Psoas muscle (tissue), 8 donors: Measurements from ENCODE around the gene QRFP. TPM values are rescaled to one million over a fixed set of nuclear protein-coding genes. Genes with fewer than 3 reads are reported as not detected.

Experiments
- ATAC-seq, 4 donors: fragments of 200-7000 bp; cut with Tn5 transposase; one replicate each; pipeline ENCODE4 v1.9.1; 2020; ENCODE audit warnings: moderate library complexity in 3 of 4, mild to moderate bottlenecking in 2 of 4
- DNase-seq, 2 donors: peaks; one replicate each; pipeline ENCODE4 v3.0.0-alpha.2; 2020
- H3K27ac ChIP-seq: fragments of 200-600 bp; one replicate; pipeline ENCODE4 v1.8.0; 2022
- H3K27me3 ChIP-seq, 3 donors: fragments of 200-600 bp in 1 of 3; one replicate each; pipeline versions ENCODE4 v1.6.1 to v1.8.0; 2013 to 2022; ENCODE audit warnings: low read length in 2 of 3, mild to moderate bottlenecking in 2 of 3, moderate library complexity in 1 of 3; ENCODE audit not compliant: insufficient read depth in 3 of 3
- H3K36me3 ChIP-seq, 2 donors: fragments of 200-600 bp in 1 of 2; one replicate each; pipeline versions ENCODE4 v1.6.1 to v1.8.0; 2013 to 2022; ENCODE audit warnings: low read depth in 1 of 2, mild to moderate bottlenecking in 1 of 2, moderate library complexity in 1 of 2; ENCODE audit not compliant: insufficient read depth in 1 of 2
- H3K4me1 ChIP-seq: fragments of 200-600 bp; one replicate; pipeline ENCODE4 v1.8.0; 2022
- H3K4me3 ChIP-seq: fragments of 200-600 bp; one replicate; pipeline ENCODE4 v1.8.0; 2022; ENCODE audit warnings: mild to moderate bottlenecking
- H3K9me3 ChIP-seq: fragments of 200-600 bp; one replicate; pipeline ENCODE4 v1.8.0; 2022
- WGBS, 3 donors: extraction: QIAGEN DNeasy Blood & Tissue Kit; methylation state at CpG; one replicate each; pipeline versions ENCODE4 v1.1.6 to v1.1.7; 2013; 5-methylcytosine and 5-hydroxymethylcytosine counted together
- intact Hi-C, 2 donors: fragments of 100-400 bp; cut with DNase I; formaldehyde crosslinking; loops; one replicate each; pipeline versions ENCODE4 v1.11.0 to v1.14.2; 2022
- polyA plus RNA-seq, 3 donors: library from polyadenylated mRNA; stranded (reverse); fragments of 200-250 nt; gene quantifications; one replicate each; pipeline ENCODE4 v1.2.3, GENCODE V29; 2013
- total RNA-seq, 4 donors: library from RNA; stranded (reverse); fragmentation: NEBNext Ultra II Directional in 2 of 4; extraction: Animal tissue kit (Norgen Biotek cat#: 25700) in 2 of 4; gene quantifications; one replicate each; pipeline versions ENCODE4 v1.2.1 to v1.2.4, GENCODE V29; 2021 to 2023
- TF ChIP-seq, protein P1 (sequence below): fragments of 200-600 bp; IDR thresholded peaks from one replicate; pipeline ENCODE4 v1.8.0; 2022; ENCODE audit warnings: antibody characterized with exemption
- donor health status: healthy with polysubstance abuse.
- donor health status: DM: no; HTN: no; CAD: no; lungs with moderate emphysema.
- donor health status: Bipolar disorder and iron deficiency.
- donor health status: healthy.
- donor health status: DM: yes; HTN: yes; CAD: no.
- donor health status: DM: no; HTN: no; CAD: no.
- donor health status: DM: no; HTN: no; CAD: no.
- donor health status: DM: yes; HTN: yes; CAD: no.

The QRFP gene
- total and polyA plus RNA-seq, 7 donors, result 0.01 to 0.03 TPM; not detected in 5

DNA sequence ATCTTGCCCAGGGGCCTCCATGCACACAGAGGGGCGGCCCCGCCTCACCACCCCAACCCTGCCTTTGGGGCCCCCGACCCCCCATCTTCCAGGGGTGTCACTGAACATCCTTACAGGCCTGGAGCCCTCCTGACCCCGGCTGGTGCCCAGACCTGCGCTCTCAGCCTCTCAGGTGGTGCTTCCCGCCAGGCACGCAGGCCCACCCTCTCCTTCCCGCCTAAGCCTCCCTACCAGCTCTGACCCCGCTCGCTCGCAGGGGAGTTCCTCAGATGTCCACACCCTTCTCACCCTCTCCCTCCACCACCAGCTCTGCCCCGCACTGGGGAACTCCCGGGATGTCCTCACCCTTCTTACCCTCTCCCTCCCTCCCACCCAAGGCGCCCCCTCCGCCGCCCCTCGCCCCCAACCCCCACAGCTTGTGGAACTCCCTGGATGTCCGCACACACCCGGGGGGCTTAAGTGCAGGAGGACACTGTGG is 12.3 kb upstream of the QRFP start:
- Histone ChIP-seq H3K9me3 (no peaks in the 10 kb centered on the region), H3K27ac (no peak overlapping the region), H3K27me3 (peaks cover 0 to 37% (median 8%) of the 10 kb centered on the region in 3 donors), H3K36me3 (no peaks in the 10 kb centered on the region), H3K4me1 (no peaks in the 10 kb centered on the region), H3K4me3 (no peak overlapping the region)
- 84 to 90% (median 90%) methylated on average over 18 to 19 of the region's 19 CpGs for WGBS, 3 donors
- no peak for ATAC-seq
- TF ChIP-seq, protein P1, sequence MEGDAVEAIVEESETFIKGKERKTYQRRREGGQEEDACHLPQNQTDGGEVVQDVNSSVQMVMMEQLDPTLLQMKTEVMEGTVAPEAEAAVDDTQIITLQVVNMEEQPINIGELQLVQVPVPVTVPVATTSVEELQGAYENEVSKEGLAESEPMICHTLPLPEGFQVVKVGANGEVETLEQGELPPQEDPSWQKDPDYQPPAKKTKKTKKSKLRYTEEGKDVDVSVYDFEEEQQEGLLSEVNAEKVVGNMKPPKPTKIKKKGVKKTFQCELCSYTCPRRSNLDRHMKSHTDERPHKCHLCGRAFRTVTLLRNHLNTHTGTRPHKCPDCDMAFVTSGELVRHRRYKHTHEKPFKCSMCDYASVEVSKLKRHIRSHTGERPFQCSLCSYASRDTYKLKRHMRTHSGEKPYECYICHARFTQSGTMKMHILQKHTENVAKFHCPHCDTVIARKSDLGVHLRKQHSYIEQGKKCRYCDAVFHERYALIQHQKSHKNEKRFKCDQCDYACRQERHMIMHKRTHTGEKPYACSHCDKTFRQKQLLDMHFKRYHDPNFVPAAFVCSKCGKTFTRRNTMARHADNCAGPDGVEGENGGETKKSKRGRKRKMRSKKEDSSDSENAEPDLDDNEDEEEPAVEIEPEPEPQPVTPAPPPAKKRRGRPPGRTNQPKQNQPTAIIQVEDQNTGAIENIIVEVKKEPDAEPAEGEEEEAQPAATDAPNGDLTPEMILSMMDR, result no peak
- intact Hi-C loops, result no loop called here
- DNase-seq, result no peak

DNA sequence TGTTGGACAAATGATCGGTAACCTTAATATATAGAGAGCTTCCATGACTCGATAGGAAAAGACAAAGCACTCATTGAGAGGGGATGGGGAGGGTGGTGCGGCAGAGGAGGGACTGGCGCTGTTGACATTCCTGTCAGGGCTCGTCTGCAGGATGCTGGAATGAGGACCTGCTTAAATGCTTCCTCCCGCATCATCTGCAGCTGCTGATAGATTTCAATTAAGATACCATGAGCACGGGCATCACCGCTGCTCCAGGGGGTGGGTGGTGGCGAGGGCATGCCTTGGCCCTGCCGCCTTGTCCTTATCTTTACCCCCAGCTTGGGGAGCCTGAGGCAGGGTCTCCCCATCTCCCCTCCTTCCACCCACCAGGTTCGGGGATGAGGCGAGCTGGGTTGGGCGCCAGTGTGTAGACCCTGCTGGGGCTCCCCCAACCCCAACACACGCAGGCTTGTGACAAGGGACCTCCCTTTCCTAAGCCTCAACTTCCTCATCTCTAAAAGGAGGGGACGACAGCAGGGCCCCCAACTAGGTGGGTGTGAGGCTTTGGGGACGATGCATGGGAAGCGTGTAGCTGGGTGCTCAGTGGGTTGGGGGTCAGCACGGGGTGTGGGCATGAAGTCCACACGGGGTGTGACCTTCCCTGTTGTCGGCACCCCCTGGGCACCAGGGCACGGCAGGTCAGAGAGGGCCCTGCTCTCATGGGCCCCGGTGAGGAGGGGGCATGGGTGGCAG is 11.7 kb upstream of the QRFP start:
- no peaks in the 10 kb centered on the region for H3K4me1 ChIP-seq
- no peak for ATAC-seq
- 74 to 75% (median 74%) methylated on average over 19 to 22 of the region's 22 CpGs for WGBS, 3 donors
- intact Hi-C loops, result no loop called here
- H3K4me3 ChIP-seq, result no peak overlapping the region
- no peaks in the 10 kb centered on the region for H3K36me3 ChIP-seq
- TF ChIP-seq, protein P1, result no peak
- H3K27me3 ChIP-seq, result peaks cover 0 to 32% (median 8%) of the 10 kb centered on the region in 3 donors
- no peak overlapping the region for H3K27ac ChIP-seq
- no peak for DNase-seq
- H3K9me3 ChIP-seq, result no peaks in the 10 kb centered on the region

DNA sequence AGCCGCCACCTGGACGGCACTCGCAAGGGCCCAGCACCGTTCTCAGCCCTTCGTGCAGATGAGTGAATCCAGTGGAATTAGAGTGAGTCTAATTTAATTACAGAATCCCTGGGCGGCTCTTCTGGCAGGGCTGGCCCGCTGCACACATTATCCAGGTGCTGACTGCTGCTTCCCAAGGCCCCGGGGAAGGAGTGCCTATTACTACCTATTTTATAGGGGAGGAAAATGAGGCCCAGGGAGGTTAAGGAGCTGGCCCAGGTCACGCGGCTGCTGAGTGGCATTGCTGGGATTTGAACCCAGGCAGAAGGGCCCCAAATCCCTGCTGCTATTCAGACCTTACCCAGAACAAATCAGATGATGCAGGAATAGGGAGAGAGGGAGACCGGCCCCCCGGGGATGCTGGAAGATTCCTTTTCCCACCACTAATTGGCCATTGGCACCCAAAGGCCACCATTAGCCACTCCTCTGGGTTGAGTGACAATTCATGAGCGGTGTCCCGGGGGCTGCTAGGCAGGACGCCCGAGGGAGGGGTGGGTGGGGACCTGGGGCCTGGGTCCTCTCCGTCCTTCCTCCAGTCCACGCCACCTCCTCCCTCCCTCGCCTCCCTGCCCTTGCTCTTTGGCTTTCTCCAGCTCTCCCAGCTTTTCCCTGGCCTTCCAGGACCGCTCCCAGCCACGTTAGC is 10.3 kb upstream of the QRFP start:
- 66 to 70% (median 66%) methylated on average over 19 to 21 of the region's 21 CpGs for WGBS, 3 donors
- Histone ChIP-seq H3K4me3 (no peak overlapping the region), H3K36me3 (no peaks in the 10 kb centered on the region), H3K9me3 (no peaks in the 10 kb centered on the region), H3K27ac (no peak overlapping the region), H3K27me3 (peaks cover 0 to 34% (median 8%) of the 10 kb centered on the region in 3 donors), H3K4me1 (no peaks in the 10 kb centered on the region)
- ATAC-seq, result no peak
- TF ChIP-seq, protein P1, result no peak
- intact Hi-C loops, result no loop called here
- no peak for DNase-seq

DNA sequence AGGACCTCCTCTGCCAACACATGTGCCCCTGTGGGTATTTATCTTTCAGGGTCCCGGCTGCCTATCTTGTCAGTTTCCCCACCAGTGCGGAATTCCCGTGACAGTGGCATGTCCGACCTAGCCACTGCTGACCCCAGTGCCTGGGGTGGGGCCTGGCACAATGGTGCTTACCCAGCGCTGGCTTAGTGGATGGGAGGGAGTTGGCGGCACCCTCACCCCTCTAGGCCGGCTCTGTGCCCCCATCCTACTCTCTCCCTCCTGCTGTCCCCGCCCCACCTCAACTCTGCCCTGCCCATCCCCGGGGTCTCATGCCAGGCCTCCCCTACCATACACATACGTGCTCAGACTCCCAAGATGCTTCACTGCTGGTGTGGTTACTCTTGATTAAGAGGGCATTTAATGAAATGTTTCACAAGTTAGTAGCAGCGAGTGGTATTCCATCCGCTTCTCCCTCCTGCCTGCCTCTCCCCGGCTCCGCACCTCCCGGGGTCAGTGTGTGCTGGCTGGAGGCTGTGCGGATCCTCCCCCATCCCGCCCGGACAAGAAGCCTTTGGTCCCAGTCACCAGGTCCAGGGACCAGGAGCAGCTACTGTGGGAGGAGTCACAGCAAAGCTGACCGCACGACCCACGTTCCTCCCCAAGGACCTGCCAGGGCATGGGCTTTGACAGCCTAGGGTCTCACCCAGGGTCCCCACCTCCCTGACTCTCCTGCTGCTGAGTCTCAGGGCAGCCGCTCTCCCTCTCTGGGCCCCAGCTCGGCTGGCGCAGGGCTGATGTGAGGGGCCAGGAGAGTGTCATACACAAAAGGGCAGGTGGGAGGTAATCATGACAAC is 9.5 kb upstream of the QRFP start:
- H3K4me3 ChIP-seq, result no peak overlapping the region
- DNase-seq (no peak), ATAC-seq (no peak)
- TF ChIP-seq, protein P1, result no peak
- intact Hi-C loops, result no loop called here
- H3K27ac ChIP-seq, result no peak overlapping the region
- WGBS, 3 donors, result 67 to 69% (median 68%) methylated on average over 23 to 24 of the region's 24 CpGs
- H3K4me1 ChIP-seq, result no peaks in the 10 kb centered on the region
- peaks cover 0 to 34% (median 8%) of the 10 kb centered on the region in 3 donors for H3K27me3 ChIP-seq
- no peaks in the 10 kb centered on the region for H3K36me3 ChIP-seq
- no peaks in the 10 kb centered on the region for H3K9me3 ChIP-seq
